GM18505 (cell line): ENCODE data around the gene MED13L.
"Not testable (repeated sequence)": the region's sequence is repeated elsewhere in the genome, so short reads cannot be mapped to it uniquely, and the experiment has no call there.

Experiments
- ATAC-seq: cut with Tn5 transposase; IDR thresholded peaks from one replicate; pipeline ENCODE4 v1.9.1; 2021; ENCODE audit not compliant: unreplicated experiment
- POLR2A ChIP-seq: IDR thresholded peaks from 4 replicates; pipeline ENCODE4 v1.6.1; 2011; ENCODE audit warnings: borderline replicate concordance; ENCODE audit not compliant: insufficient read depth, insufficient read length; ENCODE audit errors: extremely low read depth

MED13L gene

GRCh38 chr12:116142936-116143898, 134.3 kb downstream of the MED13L start:
- TF ChIP-seq POLR2A: no peak
- ATAC-seq: no peak

- TF ChIP-seq POLR2A: no peak
- ATAC-seq: no peak
Observed at GRCh38 chr12:116141833-116142162, 135.7 kb downstream of the MED13L start.

- no peak for TF ChIP-seq POLR2A
- ATAC-seq: no peak
Observed at GRCh38 chr12:116141110-116141832, 136.2 kb downstream of the MED13L start.

- no peak for ATAC-seq
Observed at GRCh38 chr12:116140529-116140928, 137.0 kb downstream of the MED13L start.

GRCh38 chr12:116138781-116139180, 138.7 kb downstream of the MED13L start:
- TF ChIP-seq POLR2A: no peak
- ATAC-seq: no peak

More at GRCh38 chr12:116140529-116140928, 137.0 kb downstream of the MED13L start:
- TF ChIP-seq POLR2A: no peak

GRCh38 chr12:116138364-116138763, 139.1 kb downstream of the MED13L start:
- ATAC-seq: no peak
- no peak for TF ChIP-seq POLR2A

GRCh38 chr12:116137318-116137717, 140.2 kb downstream of the MED13L start:
- no peak for ATAC-seq
- no peak for TF ChIP-seq POLR2A

- no peak for TF ChIP-seq POLR2A
- ATAC-seq: no peak
Observed at GRCh38 chr12:116136340-116136739, 141.2 kb downstream of the MED13L start.

- TF ChIP-seq POLR2A: no peak
- ATAC-seq: no peak
Observed at GRCh38 chr12:116135209-116135930, 142.1 kb downstream of the MED13L start.

- TF ChIP-seq POLR2A: no peak
- no peak for ATAC-seq
Observed at GRCh38 chr12:116133636-116134214, 143.8 kb downstream of the MED13L start.

GRCh38 chr12:116133149-116133548, 144.3 kb downstream of the MED13L start:
- ATAC-seq: no peak
- TF ChIP-seq POLR2A: no peak

GRCh38 chr12:116131987-116132386, 145.5 kb downstream of the MED13L start:
- not testable (repeated sequence) for ATAC-seq

GRCh38 chr12:116131176-116131575, 146.3 kb downstream of the MED13L start:
- TF ChIP-seq POLR2A: no peak
- no peak for ATAC-seq
